AG04450 (cell line): ENCODE measurements around the gene MCL1. TPM values are rescaled to one million over a fixed set of nuclear protein-coding genes. Genes with fewer than 3 reads are reported as not detected.
A peak's percentile ranks its signal among the peaks of the same experiment; 100 is the strongest.

Source experiments
- CTCF ChIA-PET: fragments of 300-600, 350-600 bp; formaldehyde crosslinking; extraction: SDS; loops from one replicate; lab custom pipeline; 2022; ENCODE audit warnings: antibody characterized with exemption, inconsistent platforms; lab: Charles Lee
- POLR2A ChIA-PET: fragments of 350-600 bp; formaldehyde crosslinking; extraction: SDS; loops from one replicate; lab custom pipeline; 2021; ENCODE audit warnings: antibody characterized with exemption, inconsistent platforms; lab: Yijun Ruan, JAX
- DNase-seq: peaks from one replicate; pipeline ENCODE4 v3.0.0-alpha.2; 2011; ENCODE audit warnings: low read depth, low spot score
- H3K27ac ChIP-seq: one replicate; pipeline ENCODE4 v1.5.1; 2012; ENCODE audit warnings: low read depth, low read length, control low read depth
- H3K27me3 ChIP-seq: one replicate; pipeline ENCODE4 v1.6.0; 2012; ENCODE audit warnings: low read length; ENCODE audit not compliant: control insufficient read depth, insufficient read depth
- H3K4me3 ChIP-seq: 2 replicates; pipeline ENCODE4 v1.5.1; 2011; ENCODE audit warnings: mild to moderate bottlenecking, low read depth, low read length, control low read depth
- H3K9me3 ChIP-seq: 2 replicates; pipeline ENCODE4 v1.5.1; 2012; ENCODE audit warnings: low read length; ENCODE audit not compliant: control insufficient read depth, insufficient read depth
- CTCF ChIP-seq: IDR thresholded peaks from 2 replicates; pipeline ENCODE4 v1.5.1; 2011; ENCODE audit warnings: low read depth, low read length, control low read depth, inconsistent platforms
- polyA plus RNA-seq: library from polyadenylated mRNA; depleted of rRNA; stranded (reverse); fragments of >200 nt; gene quantifications from 2 replicates; pipeline ENCODE4 v1.2.3, GENCODE V29; 2011

The MCL1 gene
- polyA plus RNA-seq, 1 experiment = 138 TPM

GRCh38 chr1:150562446-150563339 lies 16.7 kb downstream of the MCL1 start:
- peak overlapping the region; percentile 67 for H3K4me3 ChIP-seq
- POLR2A ChIA-PET = interaction anchor here (0.9 to 7.0 kb wide), 10 partner anchors 8 to 443 kb away, joined by 3 to 130 read pairs (median 5); partner anchors contain the start of genes ENSA, FALEC and MCL1
- no peak for TF ChIP-seq CTCF

GRCh38 chr1:150561974-150562445 lies 17.4 kb downstream of the MCL1 start:
- Histone ChIP-seq H3K27ac (peak overlapping the region; percentile 100), H3K9me3 (no peaks in the 10 kb centered on the region; the same call in 1 of the 2 replicates), H3K4me3 (peak overlapping the region; percentile 67), H3K27me3 (no peaks in the 10 kb centered on the region)
- CTCF ChIA-PET = interaction anchor here (0.6 to 4.3 kb wide), 10 partner anchors 9 to 433 kb away, joined by 3 to 104 read pairs (median 14); partner anchors contain the start of genes ADAMTSL4 and MCL1
- POLR2A ChIA-PET = interaction anchor here (0.6 to 7.0 kb wide), 13 partner anchors 9 to 984 kb away, joined by 3 to 130 read pairs (median 4); partner anchors contain the start of genes ENSA, FALEC and MCL1
- no peak for TF ChIP-seq CTCF
- peak; percentile 81 for DNase-seq

More at GRCh38 chr1:150562446-150563339, 16.7 kb downstream of the MCL1 start:
- H3K9me3 ChIP-seq = no peaks in the 10 kb centered on the region; the same call in 1 of the 2 replicates
- CTCF ChIA-PET = interaction anchor here (0.6 to 4.3 kb wide), 6 partner anchors 14 to 433 kb away, joined by 3 to 104 read pairs (median 8); no protein-coding TSS in a partner anchor
- DNase-seq = no peak
- H3K27me3 ChIP-seq = no peaks in the 10 kb centered on the region
- peak overlapping the region; percentile 100 for H3K27ac ChIP-seq

- DNase-seq = peak; percentile 97
- H3K4me3 ChIP-seq = peak overlapping the region; percentile 67
- ChIA-PET CTCF (interaction anchor here (0.5 to 4.3 kb wide), 57 partner anchors 10 to 508 kb away, joined by 3 to 104 read pairs (median 5); partner anchors contain the start of genes ADAMTSL4, CTSK, CTXND2 and ENSA), POLR2A (interaction anchor here (0.6 to 7.0 kb wide), 19 partner anchors 9 to 985 kb away, joined by 3 to 130 read pairs (median 4); partner anchors contain the start of genes FALEC and MCL1)
- no peaks in the 10 kb centered on the region for H3K27me3 ChIP-seq
- H3K27ac ChIP-seq = peak overlapping the region; percentile 100
- H3K9me3 ChIP-seq = no peaks in the 10 kb centered on the region; the same call in 1 of the 2 replicates
- peak; percentile 28 for TF ChIP-seq CTCF
Measured at GRCh38 chr1:150561254-150561973, 18.0 kb downstream of the MCL1 start.

GRCh38 chr1:150560576-150561253 lies 18.7 kb downstream of the MCL1 start:
- DNase-seq = peak; percentile 60
- ChIA-PET POLR2A (interaction anchor here (0.7 to 7.0 kb wide), 12 partner anchors 8 to 501 kb away, joined by 3 to 130 read pairs (median 4); partner anchors contain the start of gene MCL1), CTCF (interaction anchor here (0.5 to 4.3 kb wide), 68 partner anchors 8 to 509 kb away, joined by 3 to 104 read pairs (median 4); partner anchors contain the start of genes ADAMTSL4, CTSK, CTXND2 and ENSA)
- Histone ChIP-seq H3K9me3 (no peaks in the 10 kb centered on the region; the same call in 1 of the 2 replicates), H3K27me3 (no peaks in the 10 kb centered on the region), H3K4me3 (peak overlapping the region; percentile 67), H3K27ac (peak overlapping the region; percentile 100)
- peak; percentile 86 for TF ChIP-seq CTCF
